Measurements from ENCODE around the gene KLK7.

DNA sequence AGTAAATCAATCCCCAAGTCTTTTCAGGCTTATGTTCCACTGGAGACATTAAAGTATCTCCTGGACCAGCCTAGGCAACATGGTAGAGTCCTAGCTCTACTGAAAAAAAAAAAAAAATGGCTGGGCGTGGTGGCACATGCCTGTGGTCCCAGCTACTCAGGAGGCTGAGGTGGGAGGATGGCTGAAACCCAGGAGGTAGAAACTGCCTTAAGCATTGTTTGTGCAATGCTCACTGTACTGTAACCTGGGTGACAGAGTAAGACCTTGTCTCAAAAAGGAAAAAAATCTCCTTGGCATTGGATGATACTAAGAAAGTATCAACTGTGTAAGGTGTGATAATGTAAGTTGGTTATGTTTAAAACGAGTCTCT, 8.9 kb upstream of the KLK7 start:
- TF ChIP-seq, protein P1, sequence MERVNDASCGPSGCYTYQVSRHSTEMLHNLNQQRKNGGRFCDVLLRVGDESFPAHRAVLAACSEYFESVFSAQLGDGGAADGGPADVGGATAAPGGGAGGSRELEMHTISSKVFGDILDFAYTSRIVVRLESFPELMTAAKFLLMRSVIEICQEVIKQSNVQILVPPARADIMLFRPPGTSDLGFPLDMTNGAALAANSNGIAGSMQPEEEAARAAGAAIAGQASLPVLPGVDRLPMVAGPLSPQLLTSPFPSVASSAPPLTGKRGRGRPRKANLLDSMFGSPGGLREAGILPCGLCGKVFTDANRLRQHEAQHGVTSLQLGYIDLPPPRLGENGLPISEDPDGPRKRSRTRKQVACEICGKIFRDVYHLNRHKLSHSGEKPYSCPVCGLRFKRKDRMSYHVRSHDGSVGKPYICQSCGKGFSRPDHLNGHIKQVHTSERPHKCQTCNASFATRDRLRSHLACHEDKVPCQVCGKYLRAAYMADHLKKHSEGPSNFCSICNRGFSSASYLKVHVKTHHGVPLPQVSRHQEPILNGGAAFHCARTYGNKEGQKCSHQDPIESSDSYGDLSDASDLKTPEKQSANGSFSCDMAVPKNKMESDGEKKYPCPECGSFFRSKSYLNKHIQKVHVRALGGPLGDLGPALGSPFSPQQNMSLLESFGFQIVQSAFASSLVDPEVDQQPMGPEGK (CRISPR knock-in tag; IDR thresholded peaks at IDR 0.05; ENCODE audit: borderline replicate concordance) = no peak
- no peak for TF ChIP-seq ZNF565 (CRISPR knock-in tag; conservative IDR thresholded peaks at IDR 0.05; ENCODE audit: low read depth)
